Activated CD8-positive, alpha-beta memory T cell treated with anti-CD3 and anti-CD28 coated beads for 1 hour (primary cell): ENCODE measurements around the gene ALK.

ENCODE experiments used
- DNase-seq, 2 donors: peaks; one replicate each; pipeline ENCODE4 v3.0.0-alpha.2; 2020; ENCODE audit warnings: low read depth in 1 of 2; ENCODE audit errors: extremely low read depth in 1 of 2

ALK gene

DNA sequence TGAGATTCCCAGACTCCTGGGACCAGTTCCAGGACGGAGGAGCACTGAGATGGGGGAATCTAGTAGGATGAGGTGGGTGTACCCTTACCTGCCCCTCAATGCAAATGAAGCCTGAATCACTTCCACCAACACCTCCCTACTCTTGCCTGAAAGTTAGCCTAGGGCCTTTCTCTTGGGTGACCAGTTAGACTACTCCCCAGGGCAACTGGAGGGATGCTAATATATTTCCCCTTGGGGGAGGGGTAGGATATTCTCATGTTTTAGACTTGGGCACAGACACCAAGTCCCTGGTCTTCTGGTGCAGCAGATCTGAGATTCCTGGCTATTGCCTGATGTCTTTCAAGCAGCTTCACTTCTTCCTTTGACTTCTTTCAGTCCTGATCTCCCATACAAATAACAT, 334.5 kb downstream of the ALK start:
- DNase-seq: no peak

DNA sequence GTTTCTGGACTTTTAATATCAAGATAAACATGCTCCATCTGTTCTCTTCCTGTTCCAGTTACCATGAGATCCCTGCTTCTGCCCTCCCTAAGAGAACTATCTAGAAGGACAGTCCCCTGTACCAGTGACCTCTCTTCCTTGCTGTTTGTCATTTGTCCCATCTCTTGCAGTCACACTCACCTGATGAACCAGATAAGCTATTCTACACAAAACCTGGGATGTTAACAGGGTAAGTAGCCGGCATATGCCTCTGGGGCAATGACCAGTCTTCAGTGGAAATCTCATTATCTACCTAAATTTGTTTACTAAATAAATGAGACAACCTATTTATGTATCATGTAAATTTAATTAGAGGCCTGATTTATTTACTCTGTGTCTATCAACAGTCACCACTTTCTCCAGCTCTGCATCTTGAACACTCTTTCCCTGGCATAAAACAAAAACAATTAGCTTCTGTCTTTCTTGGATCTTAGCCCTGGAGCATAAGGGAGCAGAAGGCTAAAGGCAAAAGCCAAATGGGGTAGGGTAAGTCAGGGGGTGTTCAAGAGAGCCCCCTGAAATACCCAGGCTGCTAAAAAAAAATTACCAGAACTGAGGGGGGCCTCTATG, 337.7 kb downstream of the ALK start:
- no peak for DNase-seq

DNA sequence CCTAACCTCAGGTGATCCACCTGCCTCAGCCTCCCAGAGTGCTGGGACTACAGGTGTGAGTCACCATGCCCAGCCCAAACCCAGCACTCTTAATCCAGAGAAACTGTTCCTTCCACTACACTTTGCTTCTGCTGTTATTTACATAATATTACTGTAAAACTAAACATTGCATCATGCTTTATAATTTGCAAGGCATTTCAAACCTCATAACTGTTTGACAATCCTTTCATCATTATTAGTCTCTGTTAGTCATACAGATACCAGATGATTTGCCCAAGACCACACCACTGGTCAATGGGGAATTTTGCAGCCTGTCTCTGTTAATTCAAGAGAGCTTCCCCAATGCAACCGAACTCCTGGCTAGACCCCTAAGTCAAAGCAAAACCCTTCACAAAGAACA, 338.3 kb downstream of the ALK start:
- no peak for DNase-seq

DNA sequence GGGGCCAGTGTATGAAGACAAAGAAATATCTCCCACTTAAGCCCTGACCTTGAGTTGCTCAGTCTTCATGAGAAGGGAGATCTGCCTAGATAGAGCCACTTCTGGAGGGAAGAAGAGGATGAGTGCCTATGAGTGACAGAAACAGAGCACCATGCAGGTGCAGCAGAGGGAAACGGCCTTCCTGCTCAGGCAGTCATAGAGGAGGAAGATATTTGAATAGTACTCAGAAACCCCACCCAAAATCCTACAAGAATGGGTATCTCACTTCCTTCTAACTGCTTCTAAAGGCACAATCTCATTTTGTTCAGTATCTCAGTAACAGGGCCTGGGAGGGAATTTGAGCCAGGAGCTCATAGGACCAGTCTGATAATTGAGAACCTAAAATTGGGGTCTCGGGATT, 339.3 kb downstream of the ALK start:
- no peak for DNase-seq

DNA sequence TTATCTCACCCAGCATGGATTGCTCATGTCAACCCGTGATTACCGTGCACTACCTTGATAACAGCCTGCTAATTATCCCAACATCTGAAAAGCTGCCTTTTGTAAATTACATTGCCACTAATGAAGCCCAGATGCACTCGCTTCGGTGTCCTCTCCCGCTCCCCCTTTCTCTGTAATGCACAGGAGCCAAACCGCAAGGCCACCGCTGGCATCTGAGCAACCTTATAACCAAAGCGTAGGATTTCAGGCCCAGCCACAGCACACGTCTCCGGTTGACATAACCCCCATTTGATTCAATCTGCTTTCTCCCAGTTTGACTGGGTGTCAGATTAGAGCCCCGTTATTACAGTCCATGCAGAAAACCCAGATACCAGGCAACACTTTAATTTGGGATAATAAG, 341.2 kb downstream of the ALK start:
- no peak for DNase-seq

DNA sequence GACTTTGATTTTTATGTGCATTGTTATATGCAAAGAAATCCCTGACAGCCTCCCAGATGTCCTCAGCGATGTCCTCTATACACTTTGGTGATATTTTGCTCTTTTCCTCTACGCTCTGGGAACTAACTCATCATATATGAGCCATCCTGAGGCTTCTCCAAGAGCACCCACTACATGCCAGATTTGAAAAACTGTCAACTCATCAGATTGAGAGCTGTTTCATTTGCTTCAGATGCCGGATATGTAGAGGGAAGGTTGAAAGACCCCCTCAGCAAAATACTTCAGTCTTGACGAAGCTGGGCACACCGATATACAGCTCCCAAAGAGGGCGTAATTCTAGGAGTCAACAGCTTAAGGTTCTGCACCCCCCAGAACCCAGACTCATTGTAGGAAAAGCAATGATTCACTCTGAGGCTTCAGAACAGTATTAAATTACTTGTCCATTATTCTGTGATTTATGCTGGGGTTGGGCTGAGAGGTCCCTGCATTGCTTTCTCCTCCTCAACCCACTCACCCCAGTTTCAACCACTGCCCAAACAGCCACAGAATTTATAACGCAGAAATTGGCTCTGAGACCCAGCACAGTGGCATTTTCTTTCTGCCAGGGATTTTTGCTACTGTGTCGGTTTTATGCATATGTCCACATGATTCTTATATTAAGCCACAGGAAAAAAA, 341.8 kb downstream of the ALK start:
- no peak for DNase-seq

DNA sequence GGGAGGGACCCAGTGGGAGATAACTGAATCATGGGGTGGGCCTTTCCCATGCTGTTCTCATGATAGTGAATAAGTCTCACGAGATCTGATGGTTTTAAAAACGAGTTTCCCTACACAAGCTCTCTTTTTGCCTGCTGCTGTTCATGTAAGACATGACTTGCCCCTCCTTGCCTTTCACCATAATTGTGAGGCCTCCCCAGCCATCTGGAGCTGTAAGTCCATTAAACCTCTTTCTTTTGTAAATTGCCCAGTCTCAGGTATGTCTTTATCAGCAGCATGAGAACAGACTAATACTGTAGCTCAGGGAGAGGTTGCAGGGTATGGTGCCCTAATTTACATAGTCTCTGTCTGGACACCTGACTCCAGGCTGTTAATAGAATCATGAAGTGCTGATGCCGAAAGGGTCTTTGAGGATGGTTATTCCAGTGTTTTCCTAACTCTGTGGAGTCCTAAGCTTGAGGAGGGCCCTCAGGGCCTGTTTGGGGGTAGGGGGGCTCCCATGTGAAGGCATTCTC, 343.2 kb downstream of the ALK start:
- no peak for DNase-seq

DNA sequence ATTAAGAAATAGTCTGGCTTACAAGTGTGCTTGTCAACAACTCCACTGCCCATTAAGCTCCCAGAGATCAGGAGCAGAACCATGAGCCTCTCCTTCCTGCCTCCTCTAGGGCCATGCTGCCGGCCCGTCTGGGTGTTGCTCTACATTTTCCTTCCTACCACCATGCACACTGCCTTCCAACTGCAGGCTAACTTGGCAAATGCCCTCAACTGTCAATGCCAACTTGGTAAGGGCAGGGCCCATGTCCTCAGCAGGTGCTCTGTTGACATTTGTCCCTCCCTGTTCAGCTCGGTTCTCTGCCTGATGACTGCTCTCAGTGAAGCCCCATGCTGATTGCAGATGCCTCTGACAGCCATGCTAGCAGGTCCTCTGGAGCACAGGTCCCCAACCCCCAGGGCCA, 345.2 kb downstream of the ALK start:
- DNase-seq: no peak

DNA sequence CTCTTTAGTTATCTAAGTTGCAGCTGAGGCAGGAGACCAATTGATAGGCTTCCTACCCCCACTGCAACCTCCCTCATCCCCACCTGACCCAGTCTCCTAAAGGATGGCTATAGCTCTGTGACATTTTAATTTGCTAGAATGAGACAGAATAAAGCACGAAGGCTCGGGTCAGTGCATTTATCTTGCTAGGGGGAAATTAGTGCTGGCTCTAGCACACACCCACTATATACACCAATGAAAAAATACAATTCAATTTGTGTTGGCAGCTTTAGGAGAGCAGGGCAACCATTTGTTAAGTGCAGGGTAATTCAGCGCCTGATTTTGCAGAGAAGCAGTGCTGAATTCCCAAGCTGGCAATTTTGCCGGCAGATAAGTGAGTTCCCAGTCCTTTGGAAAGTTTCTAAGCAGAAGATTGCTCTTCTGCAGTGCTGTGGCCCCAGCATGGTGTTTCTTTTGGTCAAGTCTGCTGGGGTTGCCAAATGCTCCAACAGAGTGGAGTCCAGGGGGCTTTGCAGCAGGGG, 346.0 kb downstream of the ALK start:
- DNase-seq: no peak

DNA sequence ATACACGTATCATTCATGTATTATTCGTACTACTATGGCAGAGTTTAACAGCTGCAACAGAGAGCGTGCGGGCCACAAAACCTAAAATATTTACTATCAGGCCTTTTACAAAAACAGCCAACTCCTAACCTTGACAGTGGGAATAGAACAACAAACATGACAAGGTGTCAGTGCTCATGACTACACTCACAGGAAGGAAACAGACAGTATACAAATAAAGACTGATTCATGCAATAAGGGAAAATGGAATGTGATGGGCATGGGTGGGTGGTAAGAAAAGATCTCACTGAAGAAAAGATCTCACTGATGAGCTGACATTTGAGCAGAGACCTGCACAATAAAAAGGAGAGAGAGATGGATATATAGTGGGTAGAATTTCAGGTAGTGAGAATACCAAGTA, 347.8 kb downstream of the ALK start:
- no peak for DNase-seq

DNA sequence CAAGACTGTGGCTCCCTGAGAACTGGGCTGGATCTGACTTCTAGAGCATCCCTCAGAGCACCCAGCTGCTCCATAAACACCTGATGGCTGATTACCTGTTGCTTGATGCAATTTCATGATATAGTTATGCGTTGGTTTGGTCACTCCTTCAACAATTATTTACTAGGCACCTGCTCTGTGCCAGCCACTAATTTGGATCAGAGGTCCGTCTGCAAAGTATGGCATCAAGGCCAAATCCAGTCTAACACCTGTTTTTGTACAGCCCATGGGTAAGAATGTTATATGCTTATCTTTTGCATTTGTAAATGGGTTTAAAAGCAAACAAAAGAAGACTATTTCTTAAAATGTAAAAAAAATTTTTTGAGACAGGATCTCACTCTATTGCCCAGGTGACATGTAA, 348.2 kb downstream of the ALK start:
- no peak for DNase-seq

DNA sequence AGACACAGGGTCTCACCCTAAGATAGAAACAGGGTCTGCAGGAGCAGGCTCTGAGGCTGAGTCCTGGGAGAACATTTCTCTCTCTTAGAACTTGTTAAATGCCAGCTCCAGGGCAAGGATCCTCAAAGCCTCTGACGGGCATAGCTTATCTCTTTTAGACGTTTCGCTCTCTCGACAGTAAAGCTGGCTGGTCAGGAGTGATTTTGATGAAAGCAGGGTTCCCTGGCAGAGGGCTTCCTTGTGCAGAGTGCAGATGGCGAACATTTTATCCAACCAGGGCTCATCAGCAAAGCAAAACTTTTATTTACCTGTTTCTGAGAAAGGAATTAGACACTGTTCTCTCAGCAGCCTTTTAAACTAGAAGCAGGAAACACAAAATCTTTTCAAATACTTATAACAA, 350.8 kb downstream of the ALK start:
- no peak for DNase-seq

DNA sequence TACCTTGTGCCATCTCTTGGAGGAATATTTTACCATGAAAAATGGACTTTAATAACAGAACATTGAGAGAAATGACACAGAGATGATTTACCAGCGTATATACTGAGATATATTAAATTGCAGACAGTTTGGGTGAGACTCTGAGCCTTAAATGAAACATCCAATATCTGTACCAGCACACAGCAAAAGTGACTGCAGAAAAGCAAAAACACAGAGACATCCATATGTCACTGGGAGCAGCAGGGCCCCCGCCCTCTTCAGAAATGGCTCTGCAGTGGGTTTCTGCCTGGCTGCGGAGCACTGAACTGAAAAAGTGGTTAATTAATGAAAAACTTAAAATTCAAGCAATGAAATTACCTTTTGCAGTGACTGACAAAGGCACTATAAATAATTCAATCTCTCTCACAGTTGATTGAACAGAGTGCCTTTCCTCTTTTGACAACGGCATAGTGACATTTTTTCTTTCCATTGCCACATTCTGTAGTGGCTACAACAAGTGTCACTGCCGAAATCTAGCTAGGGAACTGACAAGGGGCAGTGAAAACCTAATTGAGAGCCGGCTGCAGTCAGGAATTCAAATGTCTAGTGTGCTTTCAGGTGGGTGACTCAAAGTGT, 353.4 kb downstream of the ALK start:
- no peak for DNase-seq

DNA sequence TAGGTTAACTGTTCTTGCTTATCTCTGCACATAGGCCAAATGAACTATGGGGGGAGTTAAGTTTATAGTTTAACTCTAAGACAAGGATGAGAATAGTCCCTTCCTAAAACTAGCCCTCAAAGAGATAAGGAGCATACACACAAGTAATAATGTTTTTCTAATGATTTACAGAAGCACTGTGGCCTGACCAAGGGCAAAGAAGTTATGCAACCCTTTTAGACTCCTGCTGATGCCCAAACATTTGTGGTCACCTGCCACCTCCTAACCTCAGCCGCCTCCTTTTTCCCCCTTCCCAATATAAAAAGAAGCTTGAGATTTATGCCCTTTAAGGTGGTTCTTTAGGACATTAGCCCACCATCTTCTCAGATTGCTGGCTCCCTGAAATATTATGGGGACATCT, 357.7 kb downstream of the ALK start:
- no peak for DNase-seq

DNA sequence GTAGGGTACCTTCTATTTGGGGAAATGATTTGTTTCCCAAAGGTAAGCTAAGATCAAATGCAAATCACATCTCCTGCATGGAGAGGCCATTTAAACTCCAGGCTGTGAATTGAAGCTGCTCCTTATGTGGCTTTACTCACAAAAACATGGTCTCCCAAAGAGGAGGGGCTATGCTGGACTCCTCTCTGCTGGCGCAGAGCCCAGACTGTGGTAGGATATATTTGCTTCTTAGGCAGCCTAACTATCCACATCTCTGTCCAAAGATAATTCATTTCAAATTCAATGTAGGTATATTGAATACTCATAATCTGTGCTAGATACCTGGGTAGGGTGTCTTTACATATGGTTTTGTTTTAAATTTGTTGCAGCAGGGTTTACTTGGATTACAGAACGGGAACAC, 358.5 kb downstream of the ALK start:
- no peak for DNase-seq

DNA sequence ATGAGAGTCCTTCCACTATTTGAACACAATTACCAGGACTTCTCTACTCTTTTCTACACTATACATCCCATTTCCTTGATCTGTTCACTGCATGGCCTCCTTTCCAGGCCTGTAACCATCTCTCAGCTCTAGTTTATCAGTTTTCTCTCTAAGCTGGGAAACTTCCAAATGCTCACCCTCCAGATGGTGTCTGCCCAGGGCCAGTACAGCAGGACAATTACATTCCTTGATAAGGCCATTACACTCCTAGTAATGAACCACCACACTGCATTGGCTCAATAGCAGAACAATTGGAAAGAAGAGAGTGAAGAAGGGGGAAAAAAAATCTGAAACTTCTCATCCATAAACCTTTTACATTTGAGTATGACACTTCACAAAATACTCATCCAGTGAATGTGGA, 359.1 kb downstream of the ALK start:
- DNase-seq: no peak

DNA sequence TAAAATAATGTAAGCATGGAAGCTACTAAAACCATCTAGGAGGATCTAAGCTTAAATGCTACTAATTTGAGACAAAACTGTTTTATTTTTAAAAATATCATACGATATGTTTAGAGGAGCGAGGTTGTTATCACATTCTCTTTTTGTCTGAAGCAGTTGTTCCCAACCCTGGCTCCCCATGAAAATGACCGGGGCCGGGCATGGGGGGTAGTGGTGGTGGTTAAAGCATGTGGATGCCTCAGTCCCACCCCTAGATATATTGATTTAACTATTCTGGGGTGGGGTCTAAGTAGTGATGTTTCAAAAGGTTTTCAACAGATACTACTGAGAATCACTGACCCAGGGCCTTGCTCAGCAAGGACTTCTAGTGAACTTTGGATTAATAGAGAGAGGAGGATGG, 359.8 kb downstream of the ALK start:
- no peak for DNase-seq

DNA sequence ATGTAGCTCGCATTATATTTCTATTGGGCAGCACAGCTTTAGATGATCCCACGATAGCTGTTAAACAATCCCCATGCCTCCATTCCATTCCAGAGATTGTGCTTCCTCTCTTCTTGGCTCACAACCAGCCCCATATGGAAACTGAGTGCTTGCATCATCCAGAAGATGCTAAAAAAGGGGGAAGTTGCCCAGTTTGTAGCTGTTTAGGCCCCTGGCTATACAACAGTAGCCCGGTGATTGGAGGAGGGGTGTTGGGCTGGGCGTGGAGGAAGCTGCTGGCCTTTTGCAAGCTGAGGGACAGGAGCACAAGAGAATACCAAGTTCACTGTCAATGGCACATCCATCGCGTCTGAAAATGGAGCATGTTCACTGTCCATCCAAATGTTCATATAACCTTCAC, 360.2 kb downstream of the ALK start:
- no peak for DNase-seq

DNA sequence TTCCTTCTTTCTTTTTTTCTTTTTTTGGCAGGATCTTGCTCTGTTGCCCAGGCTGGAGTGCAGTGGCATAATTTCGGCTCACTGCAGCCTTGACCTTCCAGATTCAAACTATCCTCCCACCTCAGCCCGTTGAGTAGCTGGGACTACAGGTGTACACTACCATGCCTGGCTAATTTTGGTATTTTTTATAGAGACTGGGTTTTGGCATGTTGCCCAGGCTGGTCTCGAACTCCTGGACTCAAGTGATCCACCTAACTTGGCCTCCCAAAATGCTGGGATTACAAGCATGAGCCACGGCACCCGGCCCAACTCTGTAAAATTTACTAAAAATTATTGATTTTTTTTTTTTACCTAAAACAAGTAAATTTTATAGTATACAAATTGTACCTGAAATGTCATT, 360.8 kb downstream of the ALK start:
- DNase-seq: no peak

DNA sequence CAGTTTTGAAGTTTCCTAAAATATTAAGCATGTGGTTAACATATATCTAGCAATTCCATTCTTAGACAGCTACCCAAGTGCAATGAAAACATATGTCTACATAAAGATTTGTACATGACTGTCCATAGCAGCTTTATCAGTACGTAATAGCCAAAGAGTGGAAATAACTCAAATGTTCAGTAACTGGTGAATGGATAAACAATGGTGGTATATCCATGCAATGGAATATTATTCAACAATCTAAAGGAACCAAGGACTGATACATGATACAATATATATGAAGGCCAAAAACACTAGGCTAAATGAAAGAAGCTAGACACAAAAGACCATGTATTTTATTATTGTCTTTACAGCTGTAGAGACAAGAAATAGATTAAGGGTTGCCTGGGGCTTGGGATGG, 361.4 kb downstream of the ALK start:
- no peak for DNase-seq

DNA sequence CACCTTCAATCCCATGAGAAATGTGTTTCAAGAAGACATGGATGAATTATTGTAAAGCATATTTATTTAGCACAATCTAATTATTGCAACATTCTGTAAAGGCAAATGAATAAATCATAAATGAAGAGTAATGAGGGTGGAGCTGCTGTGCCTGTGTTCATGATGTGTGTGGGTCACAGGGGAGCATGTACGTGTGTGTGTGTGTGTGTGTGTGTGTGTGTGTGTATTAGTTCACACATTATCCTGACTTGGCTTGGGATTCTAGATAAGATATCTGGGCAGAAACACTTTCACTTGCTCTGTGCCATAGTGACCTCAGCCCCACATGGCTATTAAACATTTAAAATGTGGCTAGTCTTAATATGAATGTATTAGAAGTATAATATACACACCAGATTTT, 361.8 kb downstream of the ALK start:
- DNase-seq: no peak

DNA sequence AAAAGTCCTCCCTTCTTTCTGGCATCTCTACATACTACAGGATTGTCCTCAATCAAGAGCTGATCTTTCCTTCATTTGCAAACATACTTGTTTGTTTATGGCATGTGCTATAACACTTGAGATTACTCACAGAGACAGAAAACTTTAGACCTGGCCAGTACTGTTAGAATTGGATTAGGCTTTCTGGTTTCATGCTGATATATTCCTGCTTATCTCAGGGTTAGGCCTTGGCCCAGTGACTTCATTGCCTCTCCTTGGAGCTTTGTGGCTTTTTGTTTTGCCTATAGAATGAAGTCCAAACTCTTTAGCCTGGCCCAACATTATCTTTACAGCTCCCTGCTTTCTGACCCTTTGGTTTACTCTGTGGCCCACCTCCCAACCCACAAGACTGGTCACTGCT, 363.3 kb downstream of the ALK start:
- DNase-seq: no peak
